HEK293T (cell line): ENCODE measurements around the gene TCF12.

ENCODE experiments used
- ELF4 ChIP-seq: fragments of 450-650 bp; IDR thresholded peaks from 2 replicates; pipeline ENCODE4 v1.6.1; 2017; ENCODE audit warnings: antibody characterized with exemption
- SP1 ChIP-seq: fragments of 450-650 bp; IDR thresholded peaks from 2 replicates; pipeline ENCODE4 v1.6.1; 2017
- SUZ12 ChIP-seq: fragments of 450-650 bp; IDR thresholded peaks from 2 replicates; pipeline ENCODE4 v1.6.1; 2016; ENCODE audit warnings: mild to moderate bottlenecking

DNA sequence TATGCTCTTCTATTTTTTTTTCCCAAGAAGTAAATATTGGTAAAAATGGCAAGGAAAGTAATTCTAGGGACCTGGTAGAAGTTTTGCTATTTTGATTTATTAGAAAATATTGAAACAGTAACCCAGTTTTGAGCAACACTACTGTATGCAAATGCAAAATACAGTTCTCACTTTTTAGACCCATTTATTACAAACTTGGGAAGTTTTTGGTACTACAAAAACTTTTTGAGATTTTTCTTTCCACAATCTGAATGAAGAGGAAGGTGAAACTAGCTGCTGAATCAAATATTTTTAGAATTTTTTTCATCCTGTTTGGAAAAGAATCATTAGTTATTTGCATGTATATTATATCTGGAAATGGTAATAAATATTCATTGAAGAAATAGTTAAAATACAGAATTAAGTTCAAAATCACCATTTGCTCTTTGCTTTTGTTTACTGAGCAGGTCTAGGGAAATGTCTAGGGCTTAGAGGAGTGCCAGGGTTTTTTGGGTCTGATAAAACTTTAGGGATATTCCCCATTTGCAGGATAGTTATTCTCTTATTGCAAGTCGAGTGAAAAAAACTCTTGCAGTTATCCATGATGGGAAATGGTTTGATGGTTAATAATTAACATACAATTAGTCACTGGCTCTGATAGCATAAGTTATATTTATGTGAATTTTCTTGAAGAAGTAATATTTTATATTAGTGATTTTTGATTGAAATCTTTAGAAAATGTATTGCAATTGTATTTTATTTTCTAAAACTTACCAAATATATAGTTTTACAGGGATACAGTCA is 47.0 kb downstream of the TCF12 start:
- no peak for TF ChIP-seq SUZ12
- TF ChIP-seq SP1, result no peak
- no peak for TF ChIP-seq ELF4
